ENCODE results near the gene HTATIP2.
"Not testable (repeated sequence)": the region's sequence is repeated elsewhere in the genome, so short reads cannot be mapped to it uniquely, and the experiment has no call there.

HTATIP2 gene

DNA sequence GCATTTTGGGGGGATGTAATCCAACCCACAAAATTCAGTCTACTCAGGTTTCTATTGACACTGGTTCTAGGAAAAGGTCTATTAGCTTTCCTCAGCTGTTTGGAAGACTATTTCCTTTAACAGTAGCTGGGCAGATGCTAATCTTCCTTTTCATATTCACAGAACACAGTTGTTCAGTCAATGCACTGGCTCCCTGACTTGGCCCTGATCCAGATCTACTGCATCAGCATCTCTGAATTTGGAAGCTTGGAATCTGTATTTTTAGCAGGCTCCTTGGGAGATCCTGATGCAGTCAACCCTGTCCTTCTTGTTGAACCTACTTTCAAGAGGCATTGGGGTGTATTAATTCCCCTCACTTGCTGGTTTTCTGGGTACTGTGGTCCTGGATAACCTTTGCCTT is 6.3 kb downstream of the HTATIP2 start:
- no peak overlapping the region for H3K4me3 ChIP-seq (ENCODE audit: low read depth, low read length)

DNA sequence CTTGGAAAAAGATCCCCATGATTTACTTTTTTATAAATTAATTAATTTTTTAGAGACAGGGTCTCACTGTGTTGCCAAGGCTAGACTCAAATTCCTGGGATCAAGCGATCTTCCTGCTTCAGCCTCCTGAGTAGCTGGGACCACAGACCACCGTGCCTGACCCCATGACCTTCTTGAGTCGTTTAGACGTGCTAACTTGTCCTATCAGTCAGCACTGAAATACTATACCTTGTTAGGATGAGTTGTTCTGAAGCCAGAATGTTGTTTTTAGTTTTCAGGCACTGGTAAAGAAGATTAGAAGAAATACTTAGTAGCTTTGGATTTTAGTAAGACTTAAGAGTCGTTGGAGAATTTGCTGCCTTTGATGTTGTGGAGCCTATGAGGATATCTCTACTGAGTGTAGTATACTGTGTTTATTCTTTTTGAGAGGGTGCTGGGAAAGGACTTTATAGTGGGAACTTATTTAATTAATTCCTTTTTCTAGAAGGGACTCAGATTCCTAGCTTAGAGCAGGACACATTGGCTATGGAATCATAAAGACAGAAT is 8.6 kb downstream of the HTATIP2 start:
- no peak overlapping the region for H3K4me3 ChIP-seq (ENCODE audit: low read depth, low read length)

DNA sequence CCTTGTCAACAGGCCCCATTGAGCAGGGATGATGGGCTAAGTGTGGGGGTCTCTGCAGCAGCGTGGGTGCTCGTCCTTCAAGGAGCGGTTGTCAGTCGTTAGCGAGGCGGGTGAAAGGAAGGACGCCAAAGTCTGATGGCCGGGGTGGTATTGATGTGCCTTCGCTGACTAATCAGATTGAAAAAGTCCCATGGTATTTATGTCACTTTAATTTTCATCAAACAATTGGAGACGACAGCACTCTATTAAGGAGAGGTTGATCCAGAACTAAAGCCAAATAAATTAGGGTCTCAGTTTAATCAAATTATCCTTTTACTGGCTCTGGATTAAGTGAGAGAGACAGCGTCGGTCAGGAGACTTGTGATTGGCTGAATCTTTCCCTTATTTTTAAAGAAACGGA is 9.6 kb downstream of the HTATIP2 start:
- H3K4me3 ChIP-seq (ENCODE audit: low read depth, low read length), result no peak overlapping the region

DNA sequence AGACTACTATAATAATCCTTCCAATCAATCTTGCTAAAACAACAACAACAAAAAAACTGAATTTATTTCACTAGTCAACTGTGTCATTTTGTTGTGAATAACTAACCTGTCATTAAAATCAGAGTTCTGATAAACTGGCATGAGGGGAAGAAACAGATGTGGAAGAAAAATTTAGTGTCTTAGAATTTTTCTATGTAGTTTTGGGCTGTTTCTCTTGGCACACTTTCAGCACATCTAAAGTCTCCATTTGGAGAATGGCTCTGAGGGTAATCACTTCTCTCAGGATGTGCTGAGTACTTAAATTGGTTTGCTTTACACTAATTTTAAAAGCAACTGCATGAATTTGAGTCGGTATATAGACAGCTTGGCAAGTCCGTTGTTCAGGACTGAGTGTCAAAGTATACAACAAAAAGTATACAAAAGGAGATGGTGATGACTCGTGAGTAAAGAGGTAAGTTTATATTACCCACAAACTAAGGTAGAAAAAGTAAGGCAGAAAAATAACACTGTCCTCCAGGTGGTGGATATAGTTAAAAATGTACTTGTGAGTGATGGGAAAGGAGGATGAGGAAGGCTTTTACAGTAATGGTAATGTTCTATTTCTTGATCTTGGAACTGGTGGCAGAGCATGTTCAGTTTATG is 10.2 kb downstream of the HTATIP2 start:
- no peak overlapping the region for H3K4me3 ChIP-seq (ENCODE audit: low read depth, low read length)

DNA sequence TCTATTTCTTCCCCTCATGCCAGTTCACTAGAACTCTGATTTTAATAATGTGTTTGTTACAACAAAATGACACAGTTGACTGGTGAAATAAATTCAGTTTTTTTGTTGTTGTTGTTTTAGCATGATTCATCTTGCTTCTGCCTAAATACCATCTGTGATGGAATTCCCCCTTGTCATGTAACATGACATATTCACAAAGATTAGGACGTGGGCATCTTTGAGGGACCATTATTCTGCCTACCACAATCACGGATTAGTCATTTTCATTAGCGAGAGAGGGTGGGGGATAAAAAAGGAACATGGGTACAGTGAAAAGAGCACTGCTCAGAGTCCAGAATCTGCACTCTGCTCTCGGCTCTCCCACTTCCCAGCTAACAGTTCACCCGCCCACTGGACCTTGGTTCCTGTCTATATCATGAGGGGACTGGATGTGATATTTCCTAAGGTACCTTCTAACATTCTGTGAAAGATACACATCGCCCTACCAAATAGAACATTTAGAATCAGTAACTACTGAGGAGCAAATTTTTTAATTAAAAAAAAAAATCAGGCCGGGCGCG is 11.3 kb downstream of the HTATIP2 start:
- H3K4me3 ChIP-seq (ENCODE audit: low read depth, low read length), result no peak overlapping the region

DNA sequence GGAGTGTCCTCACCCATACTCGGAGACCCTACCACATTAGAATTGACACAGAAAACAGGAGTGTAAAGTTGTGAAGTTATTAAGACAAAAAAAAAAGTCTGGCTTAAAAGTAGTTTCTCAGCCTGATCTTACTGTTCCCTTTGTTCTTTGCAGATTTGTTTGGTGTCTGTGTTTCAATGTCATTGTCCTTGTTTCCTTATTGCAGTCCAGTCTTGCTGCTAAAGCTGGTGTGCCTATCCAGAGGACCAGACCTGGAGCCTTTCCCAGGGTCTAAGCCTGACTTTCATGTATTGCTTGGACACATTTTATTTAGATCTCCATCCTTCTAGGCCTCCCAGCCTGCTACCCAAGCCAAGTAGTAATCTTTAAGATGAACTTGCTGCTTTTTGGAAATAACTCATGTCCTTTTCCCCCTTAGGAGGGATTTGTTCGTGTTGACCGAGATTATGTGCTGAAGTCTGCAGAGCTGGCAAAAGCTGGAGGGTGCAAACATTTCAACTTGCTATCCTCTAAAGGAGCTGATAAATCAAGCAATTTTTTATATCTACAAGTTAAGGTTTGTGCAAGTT is 12.7 kb downstream of the HTATIP2 start:
- no peak overlapping the region for H3K4me3 ChIP-seq (ENCODE audit: low read depth, low read length)

DNA sequence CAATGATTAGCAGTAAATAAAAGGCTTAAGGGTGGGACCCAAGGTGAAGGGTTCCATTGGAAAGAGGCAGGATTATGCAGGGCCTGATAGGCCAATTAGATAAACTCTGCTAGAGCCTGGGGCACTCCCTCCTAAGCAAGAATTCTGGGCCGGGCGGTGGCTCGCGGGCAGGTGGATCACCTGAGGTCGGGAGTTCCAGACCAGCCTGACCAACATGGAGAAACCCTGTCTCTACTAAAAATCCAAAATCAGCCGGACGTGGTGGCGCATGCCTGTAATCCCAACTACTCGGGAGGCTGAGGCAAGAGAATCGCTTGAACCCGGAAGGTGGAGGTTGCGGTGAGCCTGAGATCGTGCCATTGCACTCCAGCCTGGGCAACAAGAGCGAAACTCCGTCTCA is 22.5 kb downstream of the HTATIP2 start:
- H3K4me3 ChIP-seq (ENCODE audit: low read depth, low read length), result not testable (repeated sequence)

DNA sequence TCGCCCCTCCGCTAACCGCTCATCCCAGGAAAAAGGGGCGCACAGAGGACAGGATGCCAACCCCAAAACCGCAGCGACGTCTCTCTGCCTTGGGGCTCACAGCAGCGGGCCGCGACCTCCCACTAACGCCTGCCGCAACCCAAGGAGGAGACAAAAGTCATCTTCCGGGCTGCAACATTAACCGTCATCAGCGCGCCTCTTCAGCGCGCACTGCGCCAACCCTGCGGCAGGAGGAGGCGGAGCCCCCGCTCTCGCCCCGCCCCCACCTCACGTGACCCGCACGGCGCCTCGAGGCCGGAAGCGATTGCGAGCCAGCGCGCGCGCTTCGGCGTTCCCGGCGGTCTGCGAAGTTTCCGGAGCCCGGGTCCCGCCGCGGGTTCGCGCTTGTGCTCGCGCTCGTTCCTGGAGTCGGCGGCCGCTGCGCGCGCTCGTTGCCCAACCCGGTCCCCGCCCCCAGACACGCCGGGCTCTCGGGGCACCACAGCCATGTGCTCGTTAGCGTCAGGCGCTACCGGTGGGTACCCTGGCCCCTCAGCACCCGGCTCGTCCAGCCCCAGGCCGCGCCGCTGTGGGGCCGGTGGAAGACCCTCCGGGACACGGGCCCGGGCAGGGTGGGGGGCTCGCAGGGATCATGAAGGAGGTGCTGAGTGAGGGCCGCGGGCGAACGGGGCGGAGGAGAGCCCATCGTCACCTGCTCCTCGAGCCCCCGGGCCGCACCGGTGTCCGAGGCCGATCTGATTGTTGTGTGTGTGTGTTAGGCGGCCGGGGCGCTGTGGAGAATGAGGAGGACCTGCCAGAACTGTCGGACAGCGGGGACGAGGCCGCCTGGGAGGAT is 24.0 kb downstream of the HTATIP2 start, which contains the start of gene PRMT3:
Gene PRMT3 (plus strand): TSS at position 456 of the 835 bp plus-strand sequence. CDS start 31 bp downstream, at position 487.
- H3K4me3 ChIP-seq (ENCODE audit: low read depth, low read length), result peak within 1 kb of the TSS; percentile 91

DNA sequence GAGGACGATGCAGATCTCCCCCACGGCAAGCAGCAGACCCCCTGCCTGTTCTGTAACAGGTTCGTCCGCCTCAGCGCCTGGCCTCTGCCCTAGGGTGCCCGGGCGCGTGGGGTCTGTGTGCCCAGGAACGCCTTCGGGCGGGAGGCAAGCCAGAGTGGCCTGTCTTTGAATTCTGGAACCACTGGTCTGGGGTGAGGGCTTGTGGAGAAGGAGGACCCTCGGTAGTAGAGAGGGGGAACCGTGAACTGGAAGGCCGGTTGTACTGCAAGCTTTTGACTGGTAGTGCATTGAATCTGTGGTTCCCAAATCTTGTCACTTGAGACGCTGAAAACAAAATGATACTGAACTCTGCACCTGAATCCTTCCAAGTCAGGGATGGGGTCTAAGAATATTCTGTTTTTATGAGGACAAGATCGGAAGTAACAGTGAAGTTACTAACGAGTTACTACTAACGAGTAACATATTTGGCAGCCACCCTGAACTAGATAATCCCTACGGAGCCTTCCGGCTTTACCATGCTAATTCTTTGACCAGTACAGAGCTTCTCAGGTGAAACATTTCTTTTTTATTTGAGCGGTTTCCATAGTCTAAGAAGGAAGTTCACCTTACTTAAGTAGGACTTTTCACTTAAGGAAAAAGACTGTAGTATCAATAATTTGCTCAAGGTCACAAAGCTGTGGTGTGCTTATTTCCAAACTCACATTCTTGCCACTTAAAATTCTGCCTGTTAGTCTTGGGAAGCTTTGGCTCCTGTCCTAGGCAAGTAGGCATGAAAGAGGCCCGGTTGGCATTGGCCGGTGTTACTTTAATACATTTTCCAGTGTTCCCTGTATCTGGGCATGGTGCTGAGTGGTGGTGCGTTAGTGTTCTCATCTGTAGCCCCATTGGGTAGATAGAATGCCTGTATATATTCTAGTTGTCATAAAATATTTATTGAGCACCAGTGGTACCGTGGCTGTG is 24.9 kb downstream of the HTATIP2 start:
- H3K4me3 ChIP-seq (ENCODE audit: low read depth, low read length), result peak overlapping the region; percentile 91

DNA sequence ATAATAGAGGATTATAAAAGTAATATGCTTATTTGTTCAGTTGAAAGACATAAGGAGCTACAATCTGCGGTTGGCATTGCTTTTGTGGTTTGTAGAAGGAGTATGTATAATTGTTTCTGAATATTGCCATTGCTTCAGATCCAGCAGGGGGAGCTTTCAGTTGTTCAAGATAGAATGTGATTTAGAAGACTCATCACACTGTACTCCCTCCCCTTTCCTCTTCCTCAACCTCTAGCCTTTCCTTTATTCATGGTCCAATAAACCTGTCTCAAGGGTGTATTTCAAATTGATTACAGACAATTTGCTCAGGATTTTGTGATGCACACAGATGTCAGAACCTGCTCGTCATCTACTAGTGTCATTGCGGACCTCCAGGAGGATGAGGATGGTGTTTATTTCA is 33.8 kb downstream of the HTATIP2 start:
- H3K4me3 ChIP-seq (ENCODE audit: low read depth, low read length), result no peak overlapping the region

DNA sequence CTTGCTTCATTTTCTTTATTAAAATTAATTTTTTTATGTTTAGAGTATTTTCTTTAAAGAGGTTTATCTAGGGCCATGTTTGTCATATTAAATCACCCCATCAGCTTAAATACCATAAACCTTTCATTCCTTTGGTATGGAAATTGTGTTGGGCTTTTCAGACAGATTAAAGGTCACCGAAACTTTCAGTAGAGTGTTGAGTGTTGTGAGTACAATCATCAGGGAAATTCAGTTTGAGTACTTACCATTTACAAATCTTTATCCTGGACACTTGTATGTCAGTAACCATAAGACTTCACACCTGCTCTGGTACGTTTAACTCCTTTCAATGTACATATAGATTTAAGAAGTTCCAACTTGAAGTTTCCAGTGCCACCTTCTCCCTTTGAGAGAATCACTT is 36.0 kb downstream of the HTATIP2 start:
- H3K4me3 ChIP-seq (ENCODE audit: low read depth, low read length), result no peak overlapping the region

DNA sequence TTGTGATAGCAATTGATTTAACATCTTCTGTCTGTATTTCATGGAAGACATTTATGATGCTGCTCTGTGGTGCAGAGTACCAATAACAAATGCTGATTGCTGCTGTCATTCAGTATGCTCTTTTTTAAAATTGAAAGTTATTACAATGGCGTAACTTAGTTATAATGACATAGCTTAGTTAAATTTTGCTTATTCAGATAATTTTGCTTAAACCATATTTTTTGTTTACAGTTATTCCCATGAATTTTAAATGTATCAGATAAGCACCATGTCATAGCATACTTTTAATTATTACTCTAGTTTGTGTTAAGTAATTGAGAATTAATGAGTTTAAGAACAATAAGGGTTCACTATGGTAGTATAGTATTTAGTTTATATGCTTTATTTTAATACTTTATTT is 39.5 kb downstream of the HTATIP2 start:
- no peak overlapping the region for H3K4me3 ChIP-seq (ENCODE audit: low read depth, low read length)

DNA sequence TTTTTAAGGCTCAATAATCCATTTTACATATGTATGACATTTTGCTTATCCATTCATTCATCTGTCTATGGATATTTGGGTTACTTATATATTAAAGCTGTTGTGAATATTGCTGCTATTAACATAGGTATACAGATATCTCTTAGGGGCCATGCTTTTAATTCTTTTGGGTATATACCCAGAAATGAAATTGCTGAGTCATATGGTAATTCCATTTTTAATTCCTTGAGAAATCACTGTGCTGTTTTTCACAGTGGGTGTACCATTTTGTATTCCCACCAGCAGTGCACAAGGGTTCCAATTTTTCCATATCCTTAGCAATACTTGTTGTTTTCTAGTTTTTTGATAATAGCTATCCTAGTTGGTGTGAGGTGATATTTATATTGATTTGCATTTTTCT is 43.0 kb downstream of the HTATIP2 start:
- H3K4me3 ChIP-seq (ENCODE audit: low read depth, low read length), result no peak overlapping the region

DNA sequence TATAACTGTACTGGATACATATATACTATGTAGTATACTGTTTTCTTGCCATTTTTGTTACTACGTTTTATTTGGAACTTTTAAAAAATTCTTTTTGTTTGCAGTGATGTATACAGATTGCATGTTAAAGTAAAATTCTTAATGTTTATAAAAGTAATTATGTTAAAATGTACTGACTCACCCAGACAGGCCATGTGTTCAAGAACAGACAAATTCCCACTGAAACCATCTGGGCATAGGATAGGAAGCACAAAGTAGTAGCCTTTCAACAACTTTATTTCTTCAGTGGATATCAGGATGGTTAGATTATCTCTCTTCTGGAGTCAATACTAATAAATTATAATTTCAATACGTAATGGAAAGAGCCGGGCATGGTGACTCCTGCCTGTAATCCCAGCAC is 43.8 kb downstream of the HTATIP2 start:
- no peak overlapping the region for H3K4me3 ChIP-seq (ENCODE audit: low read depth, low read length)

DNA sequence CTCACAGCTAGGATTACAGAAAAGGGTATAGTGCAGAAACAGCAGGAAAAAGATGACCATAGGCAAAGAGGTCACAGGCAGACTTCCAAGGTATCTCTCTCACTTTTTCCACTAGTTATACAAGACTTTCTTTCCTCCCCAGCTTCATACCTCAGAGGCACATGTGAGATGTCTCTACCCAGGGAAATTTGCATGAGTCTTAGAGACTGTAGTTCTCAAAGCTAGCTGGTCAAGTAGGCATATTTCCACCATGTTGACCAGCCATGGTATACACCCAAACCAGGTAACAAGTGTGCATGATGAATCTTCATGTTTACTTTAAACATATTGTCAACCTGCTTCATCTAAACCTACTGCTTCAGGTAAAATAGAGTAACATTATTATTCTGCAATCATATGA is 51.9 kb downstream of the HTATIP2 start:
- no peak overlapping the region for H3K4me3 ChIP-seq (ENCODE audit: low read depth, low read length)

DNA sequence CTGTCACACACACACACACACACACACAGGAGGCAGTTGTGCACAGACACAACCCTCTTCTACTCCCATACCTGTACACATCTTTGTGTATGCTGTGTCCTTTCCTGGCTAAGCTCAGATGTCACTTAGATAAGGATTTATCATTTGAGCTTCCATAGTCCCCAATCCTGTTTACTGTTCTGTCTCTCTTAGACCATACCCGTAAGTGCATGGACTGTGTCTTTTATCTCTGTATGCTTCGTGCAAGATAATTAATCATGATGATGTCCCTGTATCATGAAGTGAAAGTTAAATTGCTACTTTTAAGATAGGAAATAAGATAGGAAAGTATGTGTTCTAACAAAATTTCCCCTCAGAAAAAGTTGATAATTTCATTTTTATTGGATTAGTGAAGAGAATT is 54.3 kb downstream of the HTATIP2 start:
- H3K4me3 ChIP-seq (ENCODE audit: low read depth, low read length), result no peak overlapping the region

DNA sequence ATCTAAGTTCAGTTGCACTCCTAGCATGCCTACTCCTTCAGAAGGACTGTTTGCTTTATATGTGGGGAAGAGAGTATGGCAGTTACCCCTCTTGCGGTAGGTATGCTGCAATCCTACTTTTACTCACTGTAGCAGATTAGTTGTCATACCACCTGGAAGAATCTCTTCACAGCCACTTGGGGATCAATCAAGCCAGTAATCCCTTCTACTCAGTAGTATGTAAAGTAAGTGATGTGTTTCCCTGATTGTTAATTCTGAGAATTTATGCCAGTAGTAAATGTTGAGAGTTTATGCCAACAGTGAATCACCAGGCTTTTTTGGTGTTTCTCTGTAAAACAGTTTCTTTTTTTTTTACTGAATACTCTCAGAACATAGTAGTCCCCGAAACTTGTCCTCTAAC is 58.4 kb downstream of the HTATIP2 start:
- no peak overlapping the region for H3K4me3 ChIP-seq (ENCODE audit: low read depth, low read length)

DNA sequence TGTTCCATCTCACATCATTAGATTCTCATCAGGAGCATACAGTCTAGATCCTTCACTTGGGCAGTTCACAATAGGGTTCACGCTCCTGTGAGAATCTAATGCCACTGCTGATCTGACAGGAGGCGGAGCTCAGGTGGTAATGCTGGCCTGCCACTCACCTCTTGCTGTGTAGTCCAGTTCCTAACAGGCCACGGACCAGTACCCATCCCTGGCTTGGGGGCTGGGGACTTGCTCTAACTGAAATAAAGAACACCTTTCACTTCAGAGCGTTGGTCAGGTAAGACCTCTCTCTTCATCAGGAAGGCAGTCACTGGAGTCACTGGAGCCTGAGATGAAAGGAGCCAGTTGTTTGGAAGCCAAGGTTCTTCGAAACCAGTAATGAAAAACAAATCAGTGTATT is 65.7 kb downstream of the HTATIP2 start:
- H3K4me3 ChIP-seq (ENCODE audit: low read depth, low read length), result no peak overlapping the region

Measured in iPS-11a (cell line).